ENCODE measurements around the gene KHDC1.
"Not testable (repeated sequence)": the region's sequence is repeated elsewhere in the genome, so short reads cannot be mapped to it uniquely, and the experiment has no call there.

Gene KHDC1

GRCh38 chr6:73209117-73209516 lies 53.9 kb downstream of the KHDC1 start:
- Histone ChIP-seq H3K4me3 (ENCODE audit: low read length) (no peak overlapping the region), H3K9ac (ENCODE audit: low read length) (no peak overlapping the region), H3K36me3 (ENCODE audit: control insufficient read depth, insufficient read depth, low read length, severe bottlenecking) (no peaks in the 10 kb centered on the region), H3K27me3 (replicated peaks; ENCODE audit: control insufficient read depth, insufficient read depth, low read length) (no peaks in the 10 kb centered on the region), H3K4me1 (ENCODE audit: control insufficient read depth, insufficient read depth, low read length) (peaks cover 4% of the 10 kb centered on the region), H3K9me3 (ENCODE audit: control insufficient read depth, low read length) (no peaks in the 10 kb centered on the region)
- no peak for DNase-seq (ENCODE audit: low read depth)

- Histone ChIP-seq H3K4me1 (ENCODE audit: control insufficient read depth, insufficient read depth, low read length) (peaks cover 11% of the 10 kb centered on the region), H3K9me3 (ENCODE audit: control insufficient read depth, low read length) (no peaks in the 10 kb centered on the region), H3K36me3 (ENCODE audit: control insufficient read depth, insufficient read depth, low read length, severe bottlenecking) (no peaks in the 10 kb centered on the region), H3K4me3 (ENCODE audit: low read length) (no peak overlapping the region), H3K27me3 (replicated peaks; ENCODE audit: control insufficient read depth, insufficient read depth, low read length) (no peaks in the 10 kb centered on the region), H3K9ac (ENCODE audit: low read length) (no peak overlapping the region)
- no peak for DNase-seq (ENCODE audit: low read depth)
Observed at GRCh38 chr6:73207221-73207837, 55.7 kb downstream of the KHDC1 start.

- no peak overlapping the region for H3K4me3 ChIP-seq (ENCODE audit: low read length)
- DNase-seq (ENCODE audit: low read depth) = no peak
- H3K4me1 ChIP-seq (ENCODE audit: control insufficient read depth, insufficient read depth, low read length) = peaks cover 7% of the 10 kb centered on the region
- H3K36me3 ChIP-seq (ENCODE audit: control insufficient read depth, insufficient read depth, low read length, severe bottlenecking) = no peaks in the 10 kb centered on the region
- no peaks in the 10 kb centered on the region for H3K27me3 ChIP-seq (replicated peaks; ENCODE audit: control insufficient read depth, insufficient read depth, low read length)
- no peaks in the 10 kb centered on the region for H3K9me3 ChIP-seq (ENCODE audit: control insufficient read depth, low read length)
- no peak overlapping the region for H3K9ac ChIP-seq (ENCODE audit: low read length)
Observed at GRCh38 chr6:73204252-73204651, 58.7 kb downstream of the KHDC1 start.

GRCh38 chr6:73203098-73203497 lies 59.9 kb downstream of the KHDC1 start:
- peaks cover 7% of the 10 kb centered on the region for H3K4me1 ChIP-seq (ENCODE audit: control insufficient read depth, insufficient read depth, low read length)

GRCh38 chr6:73200735-73201134 lies 62.3 kb downstream of the KHDC1 start:
- no peak for DNase-seq (ENCODE audit: low read depth)
- no peak overlapping the region for H3K4me3 ChIP-seq (ENCODE audit: low read length)
- no peaks in the 10 kb centered on the region for H3K9me3 ChIP-seq (ENCODE audit: control insufficient read depth, low read length)
- peaks cover 7% of the 10 kb centered on the region for H3K4me1 ChIP-seq (ENCODE audit: control insufficient read depth, insufficient read depth, low read length)
- no peaks in the 10 kb centered on the region for H3K36me3 ChIP-seq (ENCODE audit: control insufficient read depth, insufficient read depth, low read length, severe bottlenecking)
- no peaks in the 10 kb centered on the region for H3K27me3 ChIP-seq (replicated peaks; ENCODE audit: control insufficient read depth, insufficient read depth, low read length)
- H3K9ac ChIP-seq (ENCODE audit: low read length) = no peak overlapping the region

More at GRCh38 chr6:73203098-73203497, 59.9 kb downstream of the KHDC1 start:
- no peaks in the 10 kb centered on the region for H3K9me3 ChIP-seq (ENCODE audit: control insufficient read depth, low read length)
- H3K27me3 ChIP-seq (replicated peaks; ENCODE audit: control insufficient read depth, insufficient read depth, low read length) = no peaks in the 10 kb centered on the region
- no peaks in the 10 kb centered on the region for H3K36me3 ChIP-seq (ENCODE audit: control insufficient read depth, insufficient read depth, low read length, severe bottlenecking)
- no peak overlapping the region for H3K4me3 ChIP-seq (ENCODE audit: low read length)
- DNase-seq (ENCODE audit: low read depth) = peak; percentile 32
- no peak overlapping the region for H3K9ac ChIP-seq (ENCODE audit: low read length)

- no peaks in the 10 kb centered on the region for H3K36me3 ChIP-seq (ENCODE audit: control insufficient read depth, insufficient read depth, low read length, severe bottlenecking)
- DNase-seq (ENCODE audit: low read depth) = no peak
- H3K9ac ChIP-seq (ENCODE audit: low read length) = no peak overlapping the region
- H3K4me1 ChIP-seq (ENCODE audit: control insufficient read depth, insufficient read depth, low read length) = peaks cover 7% of the 10 kb centered on the region
- no peak overlapping the region for H3K4me3 ChIP-seq (ENCODE audit: low read length)
- no peaks in the 10 kb centered on the region for H3K27me3 ChIP-seq (replicated peaks; ENCODE audit: control insufficient read depth, insufficient read depth, low read length)
- no peaks in the 10 kb centered on the region for H3K9me3 ChIP-seq (ENCODE audit: control insufficient read depth, low read length)
Observed at GRCh38 chr6:73200247-73200646, 62.7 kb downstream of the KHDC1 start.

- no peaks in the 10 kb centered on the region for H3K36me3 ChIP-seq (ENCODE audit: control insufficient read depth, insufficient read depth, low read length, severe bottlenecking)
- no peaks in the 10 kb centered on the region for H3K4me1 ChIP-seq (ENCODE audit: control insufficient read depth, insufficient read depth, low read length)
- DNase-seq (ENCODE audit: low read depth) = no peak
- H3K9ac ChIP-seq (ENCODE audit: low read length) = no peak overlapping the region
- no peak overlapping the region for H3K4me3 ChIP-seq (ENCODE audit: low read length)
- H3K9me3 ChIP-seq (ENCODE audit: control insufficient read depth, low read length) = no peaks in the 10 kb centered on the region
- no peaks in the 10 kb centered on the region for H3K27me3 ChIP-seq (replicated peaks; ENCODE audit: control insufficient read depth, insufficient read depth, low read length)
Observed at GRCh38 chr6:73194744-73195143, 68.3 kb downstream of the KHDC1 start.

GRCh38 chr6:73193302-73193701 lies 69.7 kb downstream of the KHDC1 start:
- H3K36me3 ChIP-seq (ENCODE audit: control insufficient read depth, insufficient read depth, low read length, severe bottlenecking); H3K9ac ChIP-seq (ENCODE audit: low read length); H3K27me3 ChIP-seq (replicated peaks; ENCODE audit: control insufficient read depth, insufficient read depth, low read length); H3K4me1 ChIP-seq (ENCODE audit: control insufficient read depth, insufficient read depth, low read length); H3K9me3 ChIP-seq (ENCODE audit: control insufficient read depth, low read length); H3K4me3 ChIP-seq (ENCODE audit: low read length); DNase-seq (ENCODE audit: low read depth): not testable (repeated sequence)
